OCI-LY1 (cell line): ENCODE results near the gene MPRIP.

Experiments
- H2AFZ ChIP-seq: fragments of 200-600 bp; sonication (generic), shearing (Covaris generic); 2 replicates; pipeline ENCODE4 v1.6.0; 2014; ENCODE audit warnings: antibody characterized with exemption, mild to moderate bottlenecking, low read length
- H3F3A ChIP-seq: fragments of 200-600 bp; sonication (generic), shearing (Covaris generic); 2 replicates; pipeline ENCODE4 v1.6.0; 2014; ENCODE audit warnings: mild to moderate bottlenecking, antibody characterized with exemption, low read length, moderate library complexity; ENCODE audit not compliant: insufficient read depth
- H3K27ac ChIP-seq: fragments of 200-600 bp; sonication (generic); 2 replicates; pipeline ENCODE4 v1.5.1; 2014; ENCODE audit warnings: low read length, mixed run types, mild to moderate bottlenecking, low read depth; ENCODE audit not compliant: poor library complexity, severe bottlenecking
- H3K27me3 ChIP-seq: fragments of 200-600 bp; sonication (generic); 2 replicates; pipeline ENCODE4 v1.6.0; 2014; ENCODE audit warnings: antibody characterized with exemption, mild to moderate bottlenecking, low read length, moderate library complexity; ENCODE audit not compliant: insufficient read depth
- H3K36me3 ChIP-seq: fragments of 200-600 bp; sonication (generic); 2 replicates; pipeline ENCODE4 v1.6.1; 2014; ENCODE audit warnings: mild to moderate bottlenecking, antibody characterized with exemption, low read length, moderate library complexity, mixed read lengths; ENCODE audit not compliant: insufficient read depth
- H3K4me1 ChIP-seq: fragments of 200-600 bp; sonication (generic); 2 replicates; pipeline ENCODE4 v1.5.1; 2014; ENCODE audit warnings: mild to moderate bottlenecking, low read length, moderate library complexity; ENCODE audit not compliant: insufficient read depth, severe bottlenecking
- H3K4me2 ChIP-seq: fragments of 200-600 bp; sonication (generic), shearing (Covaris generic); 2 replicates; pipeline ENCODE4 v1.6.1; 2014; ENCODE audit warnings: low read length
- H3K4me3 ChIP-seq: fragments of 200-600 bp; sonication (generic); 2 replicates; pipeline ENCODE4 v1.5.1; 2014; ENCODE audit warnings: low read length, low read depth, mild to moderate bottlenecking, mixed read lengths; ENCODE audit not compliant: poor library complexity, severe bottlenecking
- H3K79me2 ChIP-seq: fragments of 200-600 bp; shearing (Covaris generic); 2 replicates; pipeline ENCODE4 v1.6.1; 2016; ENCODE audit warnings: mixed run types, low read length, mixed read lengths; ENCODE audit not compliant: insufficient read depth
- H3K9ac ChIP-seq: fragments of 200-600 bp; sonication (generic), shearing (Covaris generic); 2 replicates; pipeline ENCODE4 v1.6.1; 2014; ENCODE audit warnings: mild to moderate bottlenecking, low read length, mixed read lengths
- H3K9me2 ChIP-seq: fragments of 200-600 bp; sonication (generic), shearing (Covaris generic); 2 replicates; pipeline ENCODE4 v1.6.1; 2014; ENCODE audit warnings: low read depth, mild to moderate bottlenecking, low read length, mixed read lengths
- H3K9me3 ChIP-seq: fragments of 200-600 bp; shearing (Covaris generic); 2 replicates; pipeline ENCODE4 v1.6.1; 2014; ENCODE audit warnings: low read length, mixed read lengths
- H4K20me1 ChIP-seq: fragments of 200-600 bp; sonication (generic), shearing (Covaris generic); 2 replicates; pipeline ENCODE4 v1.6.0; 2016; ENCODE audit warnings: mild to moderate bottlenecking, low read length; ENCODE audit not compliant: insufficient read depth
- EZH2 ChIP-seq: fragments of 200-600 bp; sonication (generic), shearing (Covaris generic); IDR thresholded peaks from 2 replicates; pipeline ENCODE4 v1.8.0; 2017; ENCODE audit warnings: borderline replicate concordance, mixed run types, mild to moderate bottlenecking, antibody characterized with exemption, low read length, moderate library complexity, mixed read lengths
- TF ChIP-seq, protein P1 (sequence below): fragments of 200-600 bp; sonication (generic), shearing (Covaris generic); IDR thresholded peaks from 2 replicates; pipeline ENCODE4 v1.5.1; 2017; ENCODE audit warnings: mild to moderate bottlenecking, antibody characterized with exemption, low read length, moderate library complexity, mixed read lengths

Gene MPRIP

GRCh38 chr17:17165666-17166308 is 123.5 kb downstream of the MPRIP start:
- peaks cover 50% of the 10 kb centered on the region for H3K36me3 ChIP-seq

GRCh38 chr17:17166446-17166845 is 124.2 kb downstream of the MPRIP start:
- no peaks in the 10 kb centered on the region for H3K27me3 ChIP-seq
- H3K9me2 ChIP-seq = no peaks in the 10 kb centered on the region
- H3K9me3 ChIP-seq = no peaks in the 10 kb centered on the region
- H3K36me3 ChIP-seq = peaks cover 45% of the 10 kb centered on the region
- H3F3A ChIP-seq = no peaks in the 10 kb centered on the region
- no peak for TF ChIP-seq EZH2
- TF ChIP-seq, protein P1, sequence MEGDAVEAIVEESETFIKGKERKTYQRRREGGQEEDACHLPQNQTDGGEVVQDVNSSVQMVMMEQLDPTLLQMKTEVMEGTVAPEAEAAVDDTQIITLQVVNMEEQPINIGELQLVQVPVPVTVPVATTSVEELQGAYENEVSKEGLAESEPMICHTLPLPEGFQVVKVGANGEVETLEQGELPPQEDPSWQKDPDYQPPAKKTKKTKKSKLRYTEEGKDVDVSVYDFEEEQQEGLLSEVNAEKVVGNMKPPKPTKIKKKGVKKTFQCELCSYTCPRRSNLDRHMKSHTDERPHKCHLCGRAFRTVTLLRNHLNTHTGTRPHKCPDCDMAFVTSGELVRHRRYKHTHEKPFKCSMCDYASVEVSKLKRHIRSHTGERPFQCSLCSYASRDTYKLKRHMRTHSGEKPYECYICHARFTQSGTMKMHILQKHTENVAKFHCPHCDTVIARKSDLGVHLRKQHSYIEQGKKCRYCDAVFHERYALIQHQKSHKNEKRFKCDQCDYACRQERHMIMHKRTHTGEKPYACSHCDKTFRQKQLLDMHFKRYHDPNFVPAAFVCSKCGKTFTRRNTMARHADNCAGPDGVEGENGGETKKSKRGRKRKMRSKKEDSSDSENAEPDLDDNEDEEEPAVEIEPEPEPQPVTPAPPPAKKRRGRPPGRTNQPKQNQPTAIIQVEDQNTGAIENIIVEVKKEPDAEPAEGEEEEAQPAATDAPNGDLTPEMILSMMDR = no peak
- H2AFZ ChIP-seq = no peak overlapping the region
- no peak overlapping the region for H3K4me2 ChIP-seq
- no peak overlapping the region for H3K4me3 ChIP-seq
- no peaks in the 10 kb centered on the region for H3K79me2 ChIP-seq
- no peak overlapping the region for H3K9ac ChIP-seq
- no peaks in the 10 kb centered on the region for H4K20me1 ChIP-seq
- no peaks in the 10 kb centered on the region for H3K4me1 ChIP-seq
- no peak overlapping the region for H3K27ac ChIP-seq

More at GRCh38 chr17:17165666-17166308, 123.5 kb downstream of the MPRIP start:
- Histone ChIP-seq H3K79me2 (no peaks in the 10 kb centered on the region), H4K20me1 (no peaks in the 10 kb centered on the region), H3K27ac (no peak overlapping the region), H3K9me2 (no peaks in the 10 kb centered on the region), H3K27me3 (no peaks in the 10 kb centered on the region), H3K4me3 (no peak overlapping the region), H3F3A (no peaks in the 10 kb centered on the region), H3K4me2 (no peak overlapping the region), H3K9ac (no peak overlapping the region), H3K4me1 (peaks cover 5% of the 10 kb centered on the region), H3K9me3 (no peaks in the 10 kb centered on the region), H2AFZ (no peak overlapping the region)
- TF ChIP-seq EZH2 = no peak
- TF ChIP-seq, protein P1 = no peak

GRCh38 chr17:17167356-17167755 is 125.1 kb downstream of the MPRIP start:
- no peak overlapping the region for H2AFZ ChIP-seq
- no peak overlapping the region for H3K27ac ChIP-seq
- no peak overlapping the region for H3K4me2 ChIP-seq
- no peaks in the 10 kb centered on the region for H3F3A ChIP-seq
- no peaks in the 10 kb centered on the region for H3K27me3 ChIP-seq
- H3K9me3 ChIP-seq = no peaks in the 10 kb centered on the region
- H3K79me2 ChIP-seq = no peaks in the 10 kb centered on the region
- H3K4me3 ChIP-seq = no peak overlapping the region
- TF ChIP-seq, protein P1 = no peak
- no peak for TF ChIP-seq EZH2
- no peaks in the 10 kb centered on the region for H3K4me1 ChIP-seq
- peaks cover 45% of the 10 kb centered on the region for H3K36me3 ChIP-seq
- H4K20me1 ChIP-seq = no peaks in the 10 kb centered on the region
- H3K9me2 ChIP-seq = no peaks in the 10 kb centered on the region
- H3K9ac ChIP-seq = no peak overlapping the region
